HG03135 (cell line): Measurements from ENCODE around the gene TBC1D17.

ENCODE experiments used
- ATAC-seq: cut with Tn5 transposase; IDR thresholded peaks from one replicate; pipeline ENCODE4 v1.9.1; 2021; ENCODE audit warnings: mild to moderate bottlenecking, moderate library complexity; ENCODE audit not compliant: unreplicated experiment

The TBC1D17 gene

GRCh38 chr19:49875177-49875576, 2.3 kb upstream of the TBC1D17 start:
- ATAC-seq: no peak

- no peak for ATAC-seq
Measured at GRCh38 chr19:49875857-49876421, 1.6 kb upstream of the TBC1D17 start.

- peak; percentile 41 for ATAC-seq
Measured at GRCh38 chr19:49876422-49877019, 981 bp upstream of the TBC1D17 start.

GRCh38 chr19:49877879-49878743, 609 bp downstream of the TBC1D17 start:
- peak; percentile 47 for ATAC-seq

GRCh38 chr19:49878744-49879070, 1.2 kb downstream of the TBC1D17 start:
- ATAC-seq: no peak

GRCh38 chr19:49879243-49879963, 1.9 kb downstream of the TBC1D17 start:
- no peak for ATAC-seq

GRCh38 chr19:49880162-49880869, 2.8 kb downstream of the TBC1D17 start:
- no peak for ATAC-seq

- no peak for ATAC-seq
Measured at GRCh38 chr19:49881186-49881585, 3.7 kb downstream of the TBC1D17 start.

GRCh38 chr19:49881672-49882394, 4.3 kb downstream of the TBC1D17 start:
- no peak for ATAC-seq

GRCh38 chr19:49882643-49883042, 5.1 kb downstream of the TBC1D17 start:
- ATAC-seq: no peak

- no peak for ATAC-seq
Measured at GRCh38 chr19:49883094-49883493, 5.6 kb downstream of the TBC1D17 start.

- ATAC-seq: no peak
Measured at GRCh38 chr19:49884109-49884508, 6.6 kb downstream of the TBC1D17 start.

GRCh38 chr19:49884760-49885159, 7.3 kb downstream of the TBC1D17 start:
- no peak for ATAC-seq

GRCh38 chr19:49887037-49887664, 9.6 kb downstream of the TBC1D17 start:
- ATAC-seq: no peak

GRCh38 chr19:49887665-49888509, 10.4 kb downstream of the TBC1D17 start:
- no peak for ATAC-seq

- ATAC-seq: no peak
Measured at GRCh38 chr19:49888510-49888824, 11.0 kb downstream of the TBC1D17 start.

- no peak for ATAC-seq
Measured at GRCh38 chr19:49889038-49889686, 11.7 kb downstream of the TBC1D17 start.

- no peak for ATAC-seq
Measured at GRCh38 chr19:49889687-49890348, 12.3 kb downstream of the TBC1D17 start.
